ENCODE results near the gene RGCC.

RGCC gene

DNA sequence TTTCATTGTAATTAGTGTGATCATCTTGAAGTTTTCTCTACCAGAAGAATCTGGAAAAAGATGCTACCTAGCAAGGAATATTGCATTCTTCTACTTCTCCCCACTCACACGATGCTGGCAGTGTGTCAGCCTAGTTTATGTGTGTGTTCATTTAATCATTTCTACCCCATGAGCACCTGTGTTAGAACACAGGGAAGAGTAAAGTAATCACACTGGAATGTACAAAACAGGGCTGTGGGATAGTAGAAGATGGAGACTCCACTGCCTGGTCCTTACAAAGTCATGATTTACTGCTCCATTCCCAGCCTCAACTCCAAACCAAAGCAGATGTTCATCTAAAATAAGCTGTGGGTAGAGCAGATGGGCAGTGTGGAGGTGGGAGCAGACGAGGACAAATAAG, 47.7 kb upstream of the RGCC start:
- H3K36me3 ChIP-seq (replicated peaks; ENCODE audit: insufficient read depth, low read length), result no peaks in the 10 kb centered on the region
- no peak for DNase-seq
- no peaks in the 10 kb centered on the region for H3K27me3 ChIP-seq (replicated peaks; ENCODE audit: insufficient read depth, low read length)
- no peak overlapping the region for H3K9ac ChIP-seq (ENCODE audit: low read length)
- no peaks in the 10 kb centered on the region for H4K20me1 ChIP-seq (ENCODE audit: insufficient read depth, low read length)
- H3K9me3 ChIP-seq (replicated peaks; ENCODE audit: insufficient read depth, low read length), result no peaks in the 10 kb centered on the region
- TF ChIP-seq EZH2 (optimal IDR thresholded peaks at IDR 0.05; ENCODE audit: low read depth, low read length), result no peak
- no peak for TF ChIP-seq EZH2phosphoT487 (IDR thresholded peaks at IDR 0.05; ENCODE audit: low read length)
- TF ChIP-seq, protein P1, sequence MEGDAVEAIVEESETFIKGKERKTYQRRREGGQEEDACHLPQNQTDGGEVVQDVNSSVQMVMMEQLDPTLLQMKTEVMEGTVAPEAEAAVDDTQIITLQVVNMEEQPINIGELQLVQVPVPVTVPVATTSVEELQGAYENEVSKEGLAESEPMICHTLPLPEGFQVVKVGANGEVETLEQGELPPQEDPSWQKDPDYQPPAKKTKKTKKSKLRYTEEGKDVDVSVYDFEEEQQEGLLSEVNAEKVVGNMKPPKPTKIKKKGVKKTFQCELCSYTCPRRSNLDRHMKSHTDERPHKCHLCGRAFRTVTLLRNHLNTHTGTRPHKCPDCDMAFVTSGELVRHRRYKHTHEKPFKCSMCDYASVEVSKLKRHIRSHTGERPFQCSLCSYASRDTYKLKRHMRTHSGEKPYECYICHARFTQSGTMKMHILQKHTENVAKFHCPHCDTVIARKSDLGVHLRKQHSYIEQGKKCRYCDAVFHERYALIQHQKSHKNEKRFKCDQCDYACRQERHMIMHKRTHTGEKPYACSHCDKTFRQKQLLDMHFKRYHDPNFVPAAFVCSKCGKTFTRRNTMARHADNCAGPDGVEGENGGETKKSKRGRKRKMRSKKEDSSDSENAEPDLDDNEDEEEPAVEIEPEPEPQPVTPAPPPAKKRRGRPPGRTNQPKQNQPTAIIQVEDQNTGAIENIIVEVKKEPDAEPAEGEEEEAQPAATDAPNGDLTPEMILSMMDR (IDR thresholded peaks at IDR 0.05; ENCODE audit: low read length), result no peak
- no peaks in the 10 kb centered on the region for H3F3A ChIP-seq (ENCODE audit: insufficient read depth, low read length)
- H3K4me3 ChIP-seq (ENCODE audit: low read length), result no peak overlapping the region
- H3K9me2 ChIP-seq (replicated peaks; ENCODE audit: insufficient read depth, low read length), result no peaks in the 10 kb centered on the region
- H3K4me2 ChIP-seq (ENCODE audit: low read depth, low read length), result no peak overlapping the region
- H3K27ac ChIP-seq (ENCODE audit: low read length), result no peak overlapping the region
- no peaks in the 10 kb centered on the region for H3K4me1 ChIP-seq (ENCODE audit: low read length)
- H3K79me2 ChIP-seq (ENCODE audit: low read length), result no peaks in the 10 kb centered on the region
- H2AFZ ChIP-seq (ENCODE audit: low read length), result no peak overlapping the region

DNA sequence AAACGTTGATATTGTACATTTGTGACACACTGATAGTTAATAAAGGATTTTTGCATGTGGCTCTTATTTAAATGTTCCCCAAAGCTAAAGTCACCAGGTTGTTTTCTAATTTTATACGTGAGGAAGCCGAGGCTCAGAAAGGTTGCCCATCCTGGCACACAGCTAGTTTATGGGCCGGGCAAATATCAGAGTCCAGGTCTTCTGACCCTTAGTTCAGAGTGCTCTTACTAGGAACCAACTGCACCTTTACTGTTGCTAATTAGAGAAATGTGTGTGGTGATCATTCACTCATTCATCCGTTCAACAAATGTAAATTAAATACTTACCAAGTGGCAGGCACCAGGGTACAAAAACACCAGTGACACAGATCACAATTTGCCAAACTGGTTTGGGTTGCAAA, 46.3 kb upstream of the RGCC start:
- Histone ChIP-seq H3K79me2 (ENCODE audit: low read length) (no peaks in the 10 kb centered on the region), H3K4me2 (ENCODE audit: low read depth, low read length) (no peak overlapping the region), H2AFZ (ENCODE audit: low read length) (no peak overlapping the region), H3K27me3 (replicated peaks; ENCODE audit: insufficient read depth, low read length) (no peaks in the 10 kb centered on the region), H4K20me1 (ENCODE audit: insufficient read depth, low read length) (no peaks in the 10 kb centered on the region), H3K36me3 (replicated peaks; ENCODE audit: insufficient read depth, low read length) (no peaks in the 10 kb centered on the region), H3K9ac (ENCODE audit: low read length) (no peak overlapping the region), H3K9me2 (replicated peaks; ENCODE audit: insufficient read depth, low read length) (no peaks in the 10 kb centered on the region), H3F3A (ENCODE audit: insufficient read depth, low read length) (no peaks in the 10 kb centered on the region), H3K9me3 (replicated peaks; ENCODE audit: insufficient read depth, low read length) (no peaks in the 10 kb centered on the region), H3K4me3 (ENCODE audit: low read length) (no peak overlapping the region), H3K4me1 (ENCODE audit: low read length) (no peaks in the 10 kb centered on the region), H3K27ac (ENCODE audit: low read length) (no peak overlapping the region)
- TF ChIP-seq, protein P1 (IDR thresholded peaks at IDR 0.05; ENCODE audit: low read length), result no peak
- TF ChIP-seq EZH2 (optimal IDR thresholded peaks at IDR 0.05; ENCODE audit: low read depth, low read length) (no peak), EZH2phosphoT487 (IDR thresholded peaks at IDR 0.05; ENCODE audit: low read length) (no peak)
- no peak for DNase-seq

DNA sequence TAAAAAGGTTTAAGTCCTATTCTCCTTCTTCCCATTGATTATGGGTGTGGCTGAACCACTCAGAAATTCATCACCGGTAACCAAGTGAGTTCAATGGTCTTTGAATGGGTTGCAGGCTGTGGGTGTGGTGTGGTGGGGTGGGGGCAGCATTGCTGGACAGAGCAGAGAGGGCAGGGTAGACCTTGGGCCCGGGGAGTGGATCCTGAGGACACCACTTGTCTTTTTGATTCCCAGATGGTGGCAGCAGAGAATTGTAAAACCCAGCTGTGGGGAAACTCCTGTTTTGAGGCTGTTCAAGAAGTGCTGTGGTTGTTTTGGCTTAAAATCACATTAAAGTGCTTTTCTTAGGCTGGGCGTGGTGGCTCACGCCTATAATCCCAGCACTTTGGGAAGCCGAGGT, 45.8 kb upstream of the RGCC start:
- Histone ChIP-seq H2AFZ (ENCODE audit: low read length) (no peak overlapping the region), H3F3A (ENCODE audit: insufficient read depth, low read length) (no peaks in the 10 kb centered on the region), H3K4me1 (ENCODE audit: low read length) (no peaks in the 10 kb centered on the region), H3K9me2 (replicated peaks; ENCODE audit: insufficient read depth, low read length) (no peaks in the 10 kb centered on the region), H3K4me3 (ENCODE audit: low read length) (no peak overlapping the region), H3K4me2 (ENCODE audit: low read depth, low read length) (no peak overlapping the region), H3K36me3 (replicated peaks; ENCODE audit: insufficient read depth, low read length) (no peaks in the 10 kb centered on the region), H3K9me3 (replicated peaks; ENCODE audit: insufficient read depth, low read length) (no peaks in the 10 kb centered on the region), H3K27me3 (replicated peaks; ENCODE audit: insufficient read depth, low read length) (no peaks in the 10 kb centered on the region), H3K79me2 (ENCODE audit: low read length) (no peaks in the 10 kb centered on the region), H4K20me1 (ENCODE audit: insufficient read depth, low read length) (no peaks in the 10 kb centered on the region), H3K9ac (ENCODE audit: low read length) (no peak overlapping the region), H3K27ac (ENCODE audit: low read length) (no peak overlapping the region)
- peak; percentile 32 for DNase-seq
- TF ChIP-seq, protein P1 (IDR thresholded peaks at IDR 0.05; ENCODE audit: low read length), result peak; percentile 32
- no peak for TF ChIP-seq EZH2 (optimal IDR thresholded peaks at IDR 0.05; ENCODE audit: low read depth, low read length)
- TF ChIP-seq EZH2phosphoT487 (IDR thresholded peaks at IDR 0.05; ENCODE audit: low read length), result no peak

All from MM.1S (cell line).